ENCODE results near the gene DOK6. TPM values are rescaled to one million over a fixed set of nuclear protein-coding genes. Genes with fewer than 3 reads are reported as not detected.
"Not testable (repeated sequence)": the region's sequence is repeated elsewhere in the genome, so short reads cannot be mapped to it uniquely, and the experiment has no call there.

The DOK6 gene
- total and polyA plus RNA-seq, 2 donors (not counting 1 experiment from before 2014, with no cell fraction given), result not detected

- Mint-ChIP-seq H3K9me3 (ENCODE audit: insufficient read depth) (no peaks in the 10 kb centered on the region), H3K27ac (no peak overlapping the region), H3K27me3 (no peaks in the 10 kb centered on the region), H3K4me1 (no peaks in the 10 kb centered on the region), H3K4me3 (no peak overlapping the region)
- H3K9me3 ChIP-seq (ENCODE audit: control extremely low read depth in 1 of 3, control insufficient read depth in 2 of 3, insufficient read depth in 1 of 3, low read length in 2 of 3), result no peaks in the 10 kb centered on the region
- intact Hi-C loops (cut with micrococcal nuclease), result no loop called here
- ChIA-PET CTCF (no interaction called here), POLR2A (no interaction called here)
- H4K20me1 ChIP-seq (ENCODE audit: control insufficient read depth, insufficient read depth, low read length, poor library complexity, severe bottlenecking), result no peaks in the 10 kb centered on the region
- H3K79me2 ChIP-seq (ENCODE audit: control insufficient read depth, insufficient read depth, low read length), result no peaks in the 10 kb centered on the region
- ATAC-seq (ENCODE audit: low read depth) (no peak), DNase-seq (no peak)
- no peaks in the 10 kb centered on the region for H3K27me3 ChIP-seq (replicated peaks in 1 of 4; ENCODE audit: control extremely low read depth in 1 of 4, control insufficient read depth in 3 of 4, insufficient read depth in 4 of 4, low read length in 3 of 4)
- H3K4me2 ChIP-seq (replicated peaks; ENCODE audit: low read depth, low read length, poor library complexity, severe bottlenecking), result no peak overlapping the region
- H3K9ac ChIP-seq (ENCODE audit: low read length), result no peak overlapping the region
- H2AFZ ChIP-seq (ENCODE audit: insufficient read depth, low read depth, low read length, poor library complexity, severe bottlenecking), result no peak overlapping the region
- no peaks in the 10 kb centered on the region for H3K4me1 ChIP-seq (ENCODE audit: control insufficient read depth in 2 of 2, insufficient read depth in 2 of 2, low read length in 2 of 2)
- 100% methylated on average over 1 of the region's 1 CpG for WGBS (ENCODE audit: insufficient coverage)
- no peaks in the 10 kb centered on the region for H3K36me3 ChIP-seq (replicated peaks in 1 of 2; ENCODE audit: control extremely low read depth in 1 of 2, control insufficient read depth in 1 of 2, extremely low read depth in 1 of 2, insufficient read depth in 2 of 2, low read length in 1 of 2)
- no peak overlapping the region for H3K4me3 ChIP-seq (ENCODE audit: control extremely low read depth in 1 of 5, extremely low read depth in 1 of 5, insufficient read depth in 1 of 5, low read depth in 2 of 5, low read length in 4 of 5)
- no peak for TF ChIP-seq EZH2 (IDR thresholded peaks at IDR 0.05; ENCODE audit: borderline replicate concordance, insufficient read depth, low read depth, low read length, poor library complexity, severe bottlenecking)
- TF ChIP-seq CTCF (IDR thresholded peaks at IDR 0.05), result no peak
- H3K27ac ChIP-seq (ENCODE audit: low read length in 2 of 2), result no peak overlapping the region
Observed at GRCh38 chr18:69854455-69854854, 453.8 kb downstream of the DOK6 start.

- Mint-ChIP-seq H3K4me3 (no peak overlapping the region), H3K27ac (no peak overlapping the region), H3K27me3 (no peaks in the 10 kb centered on the region), H3K4me1 (no peaks in the 10 kb centered on the region), H3K9me3 (ENCODE audit: insufficient read depth) (no peaks in the 10 kb centered on the region)
- no peak overlapping the region for H3K4me2 ChIP-seq (replicated peaks; ENCODE audit: low read depth, low read length, poor library complexity, severe bottlenecking)
- no peak overlapping the region for H3K27ac ChIP-seq (ENCODE audit: low read length in 2 of 2)
- H4K20me1 ChIP-seq (ENCODE audit: control insufficient read depth, insufficient read depth, low read length, poor library complexity, severe bottlenecking), result no peaks in the 10 kb centered on the region
- WGBS (ENCODE audit: insufficient coverage), result 92% methylated on average over 2 of the region's 5 CpGs
- intact Hi-C loops (cut with micrococcal nuclease), result no loop called here
- H3K9me3 ChIP-seq (ENCODE audit: control extremely low read depth in 1 of 3, control insufficient read depth in 2 of 3, insufficient read depth in 1 of 3, low read length in 2 of 3), result no peaks in the 10 kb centered on the region
- DNase-seq, result no peak
- CTCF ChIA-PET, result no interaction called here
- no peaks in the 10 kb centered on the region for H3K79me2 ChIP-seq (ENCODE audit: control insufficient read depth, insufficient read depth, low read length)
- POLR2A ChIA-PET, result no interaction called here
- H3K27me3 ChIP-seq (replicated peaks in 1 of 4; ENCODE audit: control extremely low read depth in 1 of 4, control insufficient read depth in 3 of 4, insufficient read depth in 4 of 4, low read length in 3 of 4), result no peaks in the 10 kb centered on the region
- no peak for ATAC-seq (ENCODE audit: low read depth)
- no peak overlapping the region for H3K4me3 ChIP-seq (ENCODE audit: control extremely low read depth in 1 of 5, extremely low read depth in 1 of 5, insufficient read depth in 1 of 5, low read depth in 2 of 5, low read length in 4 of 5)
- no peak for TF ChIP-seq EZH2 (IDR thresholded peaks at IDR 0.05; ENCODE audit: borderline replicate concordance, insufficient read depth, low read depth, low read length, poor library complexity, severe bottlenecking)
- no peak for TF ChIP-seq CTCF (IDR thresholded peaks at IDR 0.05)
- no peak overlapping the region for H3K9ac ChIP-seq (ENCODE audit: low read length)
- H3K4me1 ChIP-seq (ENCODE audit: control insufficient read depth in 2 of 2, insufficient read depth in 2 of 2, low read length in 2 of 2), result no peaks in the 10 kb centered on the region
- H3K36me3 ChIP-seq (replicated peaks in 1 of 2; ENCODE audit: control extremely low read depth in 1 of 2, control insufficient read depth in 1 of 2, extremely low read depth in 1 of 2, insufficient read depth in 2 of 2, low read length in 1 of 2), result no peaks in the 10 kb centered on the region
- H2AFZ ChIP-seq (ENCODE audit: insufficient read depth, low read depth, low read length, poor library complexity, severe bottlenecking), result no peak overlapping the region
Observed at GRCh38 chr18:69858897-69859296, 458.2 kb downstream of the DOK6 start.

- H2AFZ ChIP-seq (ENCODE audit: insufficient read depth, low read depth, low read length, poor library complexity, severe bottlenecking); H3K79me2 ChIP-seq (ENCODE audit: control insufficient read depth, insufficient read depth, low read length); CTCF ChIA-PET; H3K9ac ChIP-seq (ENCODE audit: low read length); ATAC-seq (ENCODE audit: low read depth); H3K27ac Mint-ChIP-seq; H3K4me3 ChIP-seq (ENCODE audit: control extremely low read depth in 1 of 5, extremely low read depth in 1 of 5, insufficient read depth in 1 of 5, low read depth in 2 of 5, low read length in 4 of 5); H3K27me3 Mint-ChIP-seq; H3K4me1 Mint-ChIP-seq; H4K20me1 ChIP-seq (ENCODE audit: control insufficient read depth, insufficient read depth, low read length, poor library complexity, severe bottlenecking); H3K36me3 ChIP-seq (replicated peaks in 1 of 2; ENCODE audit: control extremely low read depth in 1 of 2, control insufficient read depth in 1 of 2, extremely low read depth in 1 of 2, insufficient read depth in 2 of 2, low read length in 1 of 2); POLR2A ChIA-PET; H3K4me3 Mint-ChIP-seq; H3K9me3 Mint-ChIP-seq (ENCODE audit: insufficient read depth); H3K9me3 ChIP-seq (ENCODE audit: control extremely low read depth in 1 of 3, control insufficient read depth in 2 of 3, insufficient read depth in 1 of 3, low read length in 2 of 3); H3K4me2 ChIP-seq (replicated peaks; ENCODE audit: low read depth, low read length, poor library complexity, severe bottlenecking); intact Hi-C loops (cut with micrococcal nuclease); H3K27ac ChIP-seq (ENCODE audit: low read length in 2 of 2); H3K4me1 ChIP-seq (ENCODE audit: control insufficient read depth in 2 of 2, insufficient read depth in 2 of 2, low read length in 2 of 2); DNase-seq; H3K27me3 ChIP-seq (replicated peaks in 1 of 4; ENCODE audit: control extremely low read depth in 1 of 4, control insufficient read depth in 3 of 4, insufficient read depth in 4 of 4, low read length in 3 of 4): not testable (repeated sequence)
- no CpG with 5 or more reads among the region's 6 CpGs for WGBS (ENCODE audit: insufficient coverage)
Observed at GRCh38 chr18:69864802-69865201, 464.1 kb downstream of the DOK6 start.

All from B cell (primary cell).